Mesenteric fat pad (tissue), 1 donor: ENCODE data around the gene LSS. TPM values are rescaled to one million over a fixed set of nuclear protein-coding genes. Genes with fewer than 3 reads are reported as not detected.
A peak's percentile ranks its signal among the peaks of the same experiment; 100 is the strongest.
"Not testable (repeated sequence)": the region's sequence is repeated elsewhere in the genome, so short reads cannot be mapped to it uniquely, and the experiment has no call there.

ENCODE experiments used
- DNase-seq: peaks from one replicate; pipeline ENCODE4 v3.0.0-alpha.2; 2020; ENCODE audit warnings: low spot score
- total RNA-seq: library from RNA; stranded (reverse); fragmentation: NEBNext Ultra II Directional; extraction: Animal tissue kit (Norgen Biotek cat#: 25700); gene quantifications from one replicate; pipeline ENCODE4 v1.2.1, GENCODE V29; 2021
- donor health status: DM: yes; HTN: yes; CAD: no.

The LSS gene
- total RNA-seq, 1 donor from 2014 or later = 81.3 TPM

DNA sequence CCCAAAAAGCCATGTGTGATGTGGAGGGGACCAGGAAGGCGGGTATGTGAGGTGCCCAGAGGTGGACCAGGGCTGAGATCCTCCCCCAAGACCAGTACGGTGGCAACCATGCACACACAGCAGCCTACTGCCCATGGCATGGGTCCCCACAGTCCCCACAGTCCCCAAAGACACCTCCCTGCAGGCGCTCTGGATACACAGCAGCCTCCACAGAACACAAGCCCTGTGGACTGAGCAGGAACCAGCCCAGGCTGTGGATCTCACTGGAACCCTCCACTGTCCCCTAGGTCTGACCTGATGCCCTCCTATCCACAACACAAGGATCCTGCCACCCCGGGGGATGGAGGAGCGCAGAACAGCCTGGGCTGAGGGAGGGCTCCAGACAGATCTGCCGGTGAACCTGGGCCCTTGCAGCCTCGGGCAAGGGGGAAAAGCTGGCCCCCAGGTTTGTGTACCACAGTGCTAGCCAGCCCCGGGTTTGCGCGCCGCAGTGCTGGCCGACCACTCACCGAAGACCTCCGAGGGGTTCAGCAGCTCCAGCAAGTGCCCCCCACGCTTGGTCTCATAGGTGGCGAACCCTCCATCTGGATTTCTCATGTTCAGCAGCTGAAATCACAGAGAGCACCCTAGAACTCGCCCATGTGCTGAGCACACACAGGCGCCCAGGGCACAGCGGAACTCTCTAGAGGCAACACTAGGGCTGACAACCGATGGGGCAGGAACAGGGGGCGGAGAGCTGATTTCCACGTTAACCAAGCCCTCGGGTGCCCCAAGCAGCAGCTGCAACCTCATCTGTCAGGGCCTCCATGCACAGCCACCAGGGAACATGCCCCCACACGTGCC is 22.2 kb downstream of the LSS start:
- DNase-seq = no peak

DNA sequence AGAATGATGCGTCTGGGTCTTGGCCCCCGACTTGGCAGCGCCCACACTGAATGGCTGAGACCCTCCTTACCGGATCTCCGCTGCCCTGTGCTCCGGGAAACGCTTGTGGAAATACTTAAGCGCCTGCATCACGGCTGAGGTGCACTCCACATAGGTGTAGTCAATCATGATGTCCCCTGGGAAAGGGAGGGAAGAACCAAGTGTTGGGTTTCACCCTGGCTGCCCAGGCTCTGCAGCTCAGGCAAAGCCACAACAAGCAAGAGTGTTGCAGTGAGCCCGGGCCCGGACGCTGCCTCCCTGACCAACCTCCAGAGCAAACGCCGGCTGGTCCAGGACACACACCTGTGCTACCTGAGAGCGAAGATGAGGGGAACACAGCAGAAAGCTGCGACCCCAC is 22.8 kb downstream of the LSS start:
- DNase-seq = no peak

DNA sequence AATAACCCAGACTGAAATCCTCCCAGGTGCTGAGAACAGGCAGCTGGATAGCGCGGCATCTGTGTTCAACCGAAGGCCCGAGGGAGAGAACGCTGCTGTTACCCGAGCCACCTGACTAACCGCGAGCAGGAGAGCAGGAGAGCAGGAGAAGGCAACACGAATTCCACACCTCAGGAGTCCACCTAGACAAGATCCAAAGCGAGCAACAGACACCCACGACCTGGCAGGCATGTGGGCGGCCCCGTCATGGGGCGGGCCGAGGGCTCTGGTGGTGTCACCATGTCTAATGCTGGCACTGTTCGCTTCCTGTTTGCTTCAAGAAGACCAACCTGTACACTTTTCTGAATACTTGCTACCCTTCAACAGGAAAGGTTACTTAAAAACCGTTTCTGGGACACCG is 23.4 kb downstream of the LSS start:
- DNase-seq = no peak

DNA sequence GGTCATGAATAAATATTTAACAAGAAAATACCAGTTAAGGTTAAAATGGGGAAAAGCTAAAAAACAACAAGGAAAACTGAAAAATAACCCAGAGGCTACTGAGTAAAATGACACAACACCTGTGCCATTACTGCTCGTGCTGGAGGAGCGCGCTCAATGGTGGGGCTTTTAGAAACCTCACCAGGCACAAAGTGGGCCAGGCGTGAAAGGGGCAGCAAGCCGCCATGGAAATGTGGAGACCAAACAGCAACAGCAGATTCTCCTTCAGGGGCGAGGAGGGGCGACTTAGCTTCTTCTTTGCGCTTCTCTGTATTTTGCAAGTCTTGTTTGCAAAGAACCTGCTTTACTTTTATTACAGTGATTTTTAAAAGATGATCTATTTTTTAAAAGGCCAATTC is 25.4 kb downstream of the LSS start:
- DNase-seq = no peak

DNA sequence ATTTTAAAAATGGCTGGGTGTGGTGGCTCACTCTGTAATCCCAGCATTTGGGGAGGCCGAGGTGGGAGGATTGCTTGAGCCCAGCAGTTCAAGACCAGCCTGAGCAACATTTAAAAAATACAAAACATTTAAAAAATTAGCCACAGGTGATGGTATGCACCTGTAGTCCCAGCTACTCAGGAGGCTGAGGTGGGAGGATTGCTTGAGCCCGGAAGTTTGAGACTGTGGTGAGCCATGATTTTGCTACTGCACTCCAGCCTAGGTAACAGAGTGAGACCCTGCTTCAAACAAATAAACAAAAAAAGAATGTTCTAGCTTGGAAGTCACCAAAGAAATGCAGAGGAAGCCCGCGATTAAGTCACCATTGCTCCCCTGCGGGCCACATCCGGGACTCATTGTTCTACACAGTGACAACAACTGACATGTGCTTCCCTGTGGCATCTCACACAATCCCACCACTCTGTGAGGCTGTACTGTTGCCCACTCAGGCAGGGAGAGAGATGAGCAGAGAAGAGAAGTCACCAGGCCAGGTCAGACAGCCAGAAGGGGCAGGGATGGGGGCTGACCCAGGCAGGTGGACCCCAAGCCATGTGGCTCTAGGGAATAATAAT is 25.9 kb downstream of the LSS start:
- no peak for DNase-seq

DNA sequence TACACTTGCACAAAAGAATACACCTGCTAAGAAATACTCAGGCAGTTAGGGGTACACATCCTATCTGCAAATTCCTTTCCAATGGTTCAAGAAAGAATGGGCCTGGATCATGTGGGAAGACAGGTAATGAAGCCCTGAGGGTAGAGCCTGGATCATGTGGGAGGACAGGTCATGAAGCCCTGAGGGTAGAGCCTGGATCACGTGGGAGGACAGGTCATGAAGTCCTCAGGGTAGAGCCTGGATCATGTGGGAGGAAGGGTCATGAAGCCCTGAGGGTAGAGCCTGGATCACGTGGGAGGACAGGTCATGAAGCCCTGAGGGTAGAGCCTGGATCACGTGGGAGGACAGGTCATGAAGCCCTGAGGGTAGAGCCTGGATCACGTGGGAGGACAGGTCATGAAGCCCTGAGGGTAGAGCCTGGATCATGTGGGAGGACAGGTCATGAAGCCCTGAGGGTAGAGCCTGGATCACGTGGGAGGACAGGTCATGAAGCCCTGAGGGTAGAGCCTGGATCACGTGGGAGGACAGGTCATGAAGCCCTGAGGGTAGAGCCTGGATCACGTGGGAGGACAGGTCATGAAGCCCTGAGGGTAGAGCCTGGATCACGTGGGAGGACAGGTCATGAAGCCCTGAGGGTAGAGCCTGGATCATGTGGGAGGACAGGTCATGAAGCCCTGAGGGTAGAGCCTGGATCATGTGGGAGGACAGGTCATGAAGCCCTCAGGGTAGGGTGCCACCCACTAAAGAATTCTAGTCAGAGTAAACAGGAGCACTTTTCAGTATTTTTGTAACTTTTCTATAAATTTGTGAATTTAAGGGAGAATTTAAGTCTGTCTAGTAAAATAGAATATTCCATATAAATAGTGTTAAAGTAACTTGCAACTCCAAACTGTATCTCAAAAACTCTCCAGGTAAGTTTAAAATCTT is 27.4 kb downstream of the LSS start:
- not testable (repeated sequence) for DNase-seq

DNA sequence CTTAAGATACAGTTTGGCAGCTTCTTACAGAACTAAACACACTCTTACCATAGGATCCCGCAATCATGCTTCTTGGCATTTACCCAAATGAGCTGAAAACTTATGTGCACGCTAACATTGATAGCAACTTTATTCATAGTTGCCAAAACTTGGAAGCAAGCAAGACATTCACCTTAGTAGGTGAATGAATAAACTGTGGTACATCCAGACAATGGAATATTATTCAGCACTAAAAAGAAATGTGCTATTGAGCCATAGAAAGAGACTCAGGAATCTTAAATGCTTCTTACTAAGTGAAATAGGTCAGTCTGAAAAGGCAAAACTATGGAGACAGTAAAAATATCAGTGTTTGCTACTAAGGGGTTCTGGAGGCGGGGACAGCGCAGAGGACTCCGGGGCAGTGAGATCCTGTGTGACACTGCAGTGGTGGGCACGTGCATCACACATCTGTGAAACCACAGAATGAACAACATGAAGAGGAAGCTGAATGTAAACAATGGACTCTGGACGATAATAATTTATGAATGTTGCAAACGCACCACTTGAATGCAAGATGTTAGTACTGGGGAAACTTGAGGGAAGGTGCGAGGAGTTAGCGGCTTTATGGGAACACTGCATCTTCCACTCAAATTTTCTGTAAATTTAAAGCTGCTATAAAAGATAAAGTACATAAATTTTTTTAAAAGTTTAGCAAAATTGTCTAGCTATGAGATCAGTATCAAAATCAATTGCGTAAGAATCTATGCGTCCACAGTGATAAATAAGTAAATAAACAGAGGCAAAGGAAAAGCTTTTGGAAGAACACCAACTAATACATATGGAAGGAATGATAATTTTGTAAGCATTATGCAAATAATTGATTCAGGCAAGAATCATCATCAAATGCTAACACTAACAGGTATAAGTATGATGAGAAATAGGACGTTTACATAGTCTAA is 28.9 kb downstream of the LSS start:
- DNase-seq = no peak

DNA sequence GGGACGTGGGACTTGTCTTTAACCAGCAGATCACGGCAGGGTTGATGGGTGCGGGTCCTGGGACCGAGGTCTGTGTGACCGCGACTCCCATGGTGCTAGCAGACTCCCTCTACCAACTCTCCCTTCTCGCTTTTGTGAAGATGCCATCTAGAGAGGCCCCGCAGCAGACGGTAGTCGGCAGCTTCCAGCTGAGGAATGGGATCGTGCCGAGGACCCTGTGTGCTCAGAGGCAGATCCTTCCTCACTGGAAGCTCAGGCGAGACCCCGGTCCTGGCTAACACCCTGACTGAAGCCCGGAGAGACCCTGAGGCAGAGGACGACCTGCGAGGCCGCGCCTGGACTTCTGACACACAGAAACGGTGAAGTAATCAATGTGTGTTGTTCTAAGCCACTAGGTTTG is 31.8 kb downstream of the LSS start:
- DNase-seq = peak; percentile 87

DNA sequence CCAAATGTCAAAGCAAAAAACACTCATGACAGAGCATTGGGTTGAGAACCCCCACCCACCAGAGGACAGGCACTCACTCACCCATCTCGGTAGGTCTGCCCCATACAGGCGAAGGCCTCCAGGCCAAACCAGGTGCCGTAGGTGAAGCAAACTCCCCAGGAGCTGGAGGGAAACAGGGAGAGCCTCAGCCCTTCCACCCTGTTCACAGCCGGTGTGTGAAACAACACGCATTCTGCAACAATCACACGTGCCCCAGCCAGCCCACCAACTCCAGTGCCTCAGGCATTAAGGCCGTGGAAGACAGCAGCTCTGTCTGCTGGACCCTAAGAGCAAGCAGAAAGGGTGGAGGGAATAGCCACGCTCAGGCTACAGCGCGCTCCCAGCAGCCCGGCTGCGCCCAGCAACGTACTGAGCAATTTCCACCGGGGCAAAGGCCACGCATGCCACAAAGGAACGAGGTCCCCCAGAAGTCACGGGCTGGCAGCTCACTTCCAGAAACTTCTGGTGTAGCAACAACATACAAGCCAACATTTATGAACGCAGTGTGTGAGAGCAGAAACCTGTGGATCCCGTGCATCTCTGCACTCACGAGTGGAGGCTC is 32.9 kb downstream of the LSS start:
- peak; percentile 75 for DNase-seq

DNA sequence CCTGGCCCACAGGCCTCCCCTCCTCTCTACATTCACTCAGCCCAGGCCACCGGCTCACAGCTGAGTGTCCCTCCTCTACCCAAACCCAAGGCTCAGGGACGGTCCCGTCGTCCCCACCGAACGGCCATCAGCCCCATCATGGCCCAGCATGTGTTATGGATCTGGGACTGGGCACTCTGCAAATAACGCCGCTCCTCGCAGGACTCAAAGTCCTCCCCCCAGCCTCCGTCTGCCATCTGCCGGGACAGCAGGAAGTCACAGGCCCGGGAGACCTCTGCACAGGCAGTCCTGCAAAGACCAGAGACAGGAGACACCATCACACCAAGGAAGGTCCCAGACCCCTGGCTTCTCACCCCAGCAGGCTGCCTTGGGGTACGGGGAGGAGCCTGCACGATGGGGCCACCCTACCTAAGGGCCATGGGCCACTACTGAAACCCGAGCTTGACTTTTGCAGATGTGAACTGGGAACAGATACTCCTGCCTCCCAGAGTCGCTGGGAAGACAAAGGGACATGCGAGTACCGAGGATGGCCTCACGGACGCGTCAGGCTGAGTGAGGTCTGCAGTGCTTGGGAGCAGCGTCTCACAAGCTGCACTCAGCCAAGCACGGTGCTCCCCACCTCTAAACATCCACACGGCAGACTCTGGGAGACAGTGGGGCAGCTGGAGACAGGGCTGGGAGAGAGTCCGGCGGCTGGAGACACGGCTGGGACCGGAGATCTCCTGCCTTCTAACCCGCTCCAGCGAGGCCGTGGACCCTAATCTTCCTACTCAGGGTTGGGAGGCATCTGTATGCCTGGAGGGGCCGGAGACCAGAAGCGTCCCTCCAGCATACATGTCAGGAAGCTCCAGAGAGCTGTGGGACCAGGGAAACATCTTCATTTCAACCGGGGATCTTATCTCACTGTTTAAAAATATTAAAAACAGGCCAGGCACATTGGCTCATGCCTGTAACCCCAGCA is 33.9 kb downstream of the LSS start:
- peak; percentile 77 for DNase-seq

DNA sequence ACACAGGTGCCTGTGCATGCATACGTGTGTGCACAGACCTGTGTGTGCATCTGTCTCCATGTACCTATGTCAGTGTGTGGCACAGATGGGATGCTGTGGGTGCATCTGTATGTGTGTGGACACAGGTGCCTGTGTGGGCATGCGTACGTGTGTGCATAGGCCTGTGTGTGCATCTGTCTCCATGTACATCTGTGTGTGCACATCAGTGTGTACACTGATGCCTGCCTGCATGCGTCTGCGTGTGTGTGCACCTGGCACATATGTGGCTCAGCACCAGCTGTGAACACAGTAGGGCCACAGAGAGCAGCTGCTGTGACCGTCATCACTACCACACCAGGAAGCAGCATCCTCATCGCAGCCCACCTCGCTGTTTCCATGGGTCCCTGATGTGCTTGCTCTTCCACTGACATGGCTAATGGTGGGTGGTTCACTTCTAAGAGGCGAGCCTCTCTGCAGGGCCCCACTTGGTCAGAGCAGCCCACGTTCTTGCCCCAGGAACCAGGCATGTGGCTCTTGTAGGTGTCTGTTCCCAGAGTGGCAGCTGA is 34.7 kb downstream of the LSS start:
- no peak for DNase-seq

DNA sequence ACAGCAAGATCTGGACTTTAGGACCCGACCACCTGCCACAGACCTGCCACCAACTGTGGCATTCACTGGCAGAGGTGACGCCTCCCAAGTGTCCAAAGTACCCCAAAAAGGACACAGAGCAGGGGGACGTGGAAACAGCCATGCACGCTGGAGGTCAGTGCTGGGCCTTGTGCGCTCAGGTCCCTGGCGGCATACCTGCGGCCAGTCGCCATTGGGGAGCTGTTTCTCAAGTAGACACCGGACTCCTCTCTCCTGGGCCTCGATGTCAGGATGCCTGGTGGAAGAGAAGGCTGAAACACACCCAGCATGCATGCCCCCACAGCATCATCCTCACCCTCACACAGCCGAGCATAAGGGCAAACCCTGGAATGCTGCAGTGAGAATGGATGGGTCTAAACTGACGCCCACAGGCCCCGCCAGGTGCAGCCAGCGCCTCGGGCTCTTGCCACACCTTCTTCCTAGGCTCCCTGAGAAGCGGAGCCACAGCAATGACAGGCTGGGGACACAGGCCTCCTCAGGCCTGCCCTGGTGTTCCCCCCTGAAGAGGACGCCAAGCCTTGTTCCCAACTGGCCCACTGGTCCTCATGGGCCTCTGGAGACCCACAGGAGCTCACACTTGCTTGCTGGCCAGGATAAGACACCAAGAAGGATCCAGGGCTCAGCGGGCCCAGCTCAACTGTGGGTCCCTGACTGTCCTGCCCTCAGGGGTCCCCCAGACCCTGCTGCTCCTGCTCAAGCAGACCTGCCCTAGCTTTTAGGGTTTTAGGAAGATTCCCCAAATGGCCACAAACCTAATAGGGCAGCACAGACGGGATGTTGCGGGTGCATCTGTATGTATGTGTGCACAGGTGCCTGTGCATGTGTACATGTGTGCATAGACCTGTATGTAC is 36.6 kb downstream of the LSS start:
- DNase-seq = no peak

DNA sequence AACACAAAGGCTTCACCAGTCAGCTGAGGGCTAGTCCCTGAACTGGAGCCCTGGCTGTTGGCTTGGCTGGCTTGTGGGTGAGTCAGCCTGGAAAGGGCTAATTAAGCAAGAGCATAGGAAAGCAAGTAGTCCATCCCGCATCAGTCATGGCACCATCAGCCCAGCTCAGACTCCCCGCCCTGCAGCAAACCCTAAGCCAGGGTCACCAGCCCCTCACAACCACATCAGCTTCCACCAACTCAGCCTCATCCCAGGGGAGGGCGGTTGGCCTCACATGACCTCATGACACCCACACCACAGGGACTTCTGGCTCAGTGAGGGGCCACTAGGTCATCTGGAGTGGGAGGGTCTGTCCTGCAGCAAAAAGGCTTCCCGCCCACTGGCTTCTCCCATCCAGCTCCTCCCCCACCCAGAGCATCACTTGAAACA is 37.3 kb downstream of the LSS start:
- DNase-seq = no peak

DNA sequence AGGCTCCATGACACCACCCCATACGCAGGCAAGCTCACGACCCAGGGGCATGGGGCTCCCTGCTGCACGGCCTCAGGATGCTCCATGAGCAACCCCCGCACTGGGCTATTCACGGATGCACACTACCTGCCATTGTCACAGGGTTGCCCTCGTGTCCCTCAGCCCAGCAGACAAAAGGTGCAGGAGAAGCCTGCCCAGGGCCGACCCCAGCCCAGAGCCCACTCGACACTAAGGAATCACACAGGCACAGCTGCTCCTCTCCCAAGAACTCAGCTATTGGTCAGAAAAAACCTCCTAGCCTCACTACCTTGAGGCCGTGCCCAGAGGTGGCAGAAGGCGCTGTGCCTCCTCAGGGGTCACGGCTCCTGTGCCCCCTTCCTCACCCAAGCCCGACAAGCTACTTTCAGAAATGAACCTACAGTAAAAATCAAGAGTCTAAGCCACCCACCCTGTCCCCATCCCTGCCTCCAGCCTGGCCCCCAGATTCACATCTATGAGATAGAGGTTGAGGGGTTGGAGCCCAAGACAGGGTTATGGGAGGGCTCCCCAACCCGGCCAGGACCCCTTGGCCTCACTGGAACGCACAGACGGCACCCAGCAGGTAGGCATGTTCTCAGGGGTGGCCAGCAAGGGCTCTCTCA is 38.0 kb downstream of the LSS start:
- no peak for DNase-seq

DNA sequence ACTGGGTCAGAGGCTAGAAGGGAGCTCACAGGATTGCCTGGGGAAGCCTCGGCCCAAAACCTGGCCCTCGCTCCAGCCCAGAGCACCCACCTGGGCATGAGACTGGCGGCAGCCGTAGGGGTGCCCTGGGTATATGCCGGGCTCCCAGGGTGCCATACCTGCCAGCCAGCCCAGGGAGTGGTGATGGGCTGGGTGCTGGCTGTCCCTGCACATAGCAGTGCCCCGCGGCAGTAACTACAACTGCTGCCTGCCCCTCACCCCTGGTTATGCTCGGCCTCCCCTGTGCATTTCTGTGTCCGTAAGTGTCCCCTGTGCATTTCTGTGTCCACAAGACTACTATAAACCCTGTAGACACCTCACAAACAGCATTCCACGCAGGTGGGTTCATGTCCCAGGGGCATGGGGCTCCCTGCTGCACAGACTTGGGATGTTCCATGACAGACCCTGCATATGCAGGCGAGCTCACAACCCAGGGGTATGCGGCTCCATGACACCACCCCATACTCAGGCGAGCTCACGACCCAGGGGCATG is 38.5 kb downstream of the LSS start:
- no peak for DNase-seq

DNA sequence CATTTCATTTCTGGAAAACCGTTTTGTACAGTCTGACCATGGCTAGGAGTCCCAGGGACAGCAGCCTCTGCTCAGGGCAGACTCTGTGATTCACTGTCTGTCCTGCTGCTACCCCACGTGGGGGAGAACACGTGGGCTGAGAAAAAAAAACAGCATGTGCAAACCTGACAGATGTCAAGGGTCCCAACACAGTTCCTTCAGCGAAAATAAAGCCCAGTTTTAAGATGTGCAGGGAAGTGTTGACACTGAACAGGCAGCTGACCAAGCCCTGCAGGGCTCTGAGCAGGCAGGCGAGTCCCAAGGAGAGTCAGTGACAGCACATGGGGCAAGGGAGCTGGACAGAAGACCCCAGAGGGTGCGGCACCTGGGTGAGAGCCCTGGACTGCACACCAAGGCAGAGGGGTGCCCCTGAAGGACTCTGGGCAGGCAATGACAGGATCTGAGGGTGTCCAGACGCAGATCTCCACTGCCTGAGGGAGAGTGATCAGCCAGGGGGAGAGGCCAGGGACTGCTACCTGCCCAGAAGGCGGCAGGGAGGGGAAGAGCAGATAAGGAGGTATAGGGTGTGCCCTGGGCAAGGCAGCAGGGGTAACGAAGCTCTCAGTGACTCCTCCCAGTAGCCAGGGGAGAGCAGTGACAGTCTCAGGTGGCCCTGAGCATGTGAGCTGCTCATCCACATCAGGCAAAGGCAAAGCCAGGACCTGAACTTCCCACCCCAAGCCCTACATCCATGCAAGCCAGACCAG is 39.2 kb downstream of the LSS start:
- no peak for DNase-seq
